ENCODE data around the gene ZNF598.
"Not testable (repeated sequence)": the region's sequence is repeated elsewhere in the genome, so short reads cannot be mapped to it uniquely, and the experiment has no call there.

ZNF598 gene

DNA sequence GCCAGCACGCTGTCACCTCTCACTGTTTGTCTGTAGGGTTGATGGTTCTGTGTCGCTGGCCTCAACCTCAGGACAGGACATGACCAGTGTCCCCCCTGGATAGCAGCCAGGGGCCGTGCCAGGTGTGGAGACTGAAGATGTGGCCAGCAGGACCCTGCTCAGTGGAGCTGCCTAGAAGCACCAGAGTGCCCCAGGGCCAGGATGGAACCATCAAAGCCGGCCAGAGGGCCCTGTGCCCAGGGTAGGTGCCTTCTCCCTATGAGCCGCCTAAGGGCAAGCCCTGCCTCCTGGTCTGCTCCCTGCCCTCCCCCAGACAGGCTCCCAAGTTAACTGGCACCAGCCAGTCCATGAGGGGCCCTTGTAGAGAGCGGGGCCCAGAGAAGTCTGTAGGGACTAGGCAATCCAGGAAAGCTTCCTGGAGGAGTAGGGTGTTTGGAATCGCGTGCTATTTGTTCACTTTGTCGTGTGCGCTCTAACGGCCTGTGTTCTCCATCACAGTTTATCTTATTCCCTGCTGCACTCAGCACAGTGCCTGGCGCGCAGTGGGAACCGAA, 50.8 kb downstream of the ZNF598 start:
- Histone ChIP-seq H3K9ac (ENCODE audit: low read length) (peak overlapping the region; percentile 81), H3K9me2 (replicated peaks; ENCODE audit: insufficient read depth, low read length) (no peaks in the 10 kb centered on the region), H3F3A (ENCODE audit: insufficient read depth) (peaks cover 36% of the 10 kb centered on the region), H3K27me3 (ENCODE audit: low read length) (no peaks in the 10 kb centered on the region), H4K20me1 (ENCODE audit: low read depth, low read length) (no peaks in the 10 kb centered on the region), H3K27ac (ENCODE audit: low read depth, low read length) (no peak overlapping the region), H3K4me3 (ENCODE audit: insufficient read depth, low read length, poor library complexity, severe bottlenecking) (no peak overlapping the region), H3K9me3 (ENCODE audit: insufficient read depth, low read length) (no peaks in the 10 kb centered on the region), H3K4me2 (ENCODE audit: low read depth, low read length, poor library complexity, severe bottlenecking) (peak overlapping the region; percentile 46), H3K36me3 (ENCODE audit: low read length) (peaks cover 11% of the 10 kb centered on the region), H3K79me2 (ENCODE audit: insufficient read depth, low read length) (peaks cover 18% of the 10 kb centered on the region), H2AFZ (ENCODE audit: low read depth, low read length, severe bottlenecking) (peak overlapping the region; percentile 85)
- TF ChIP-seq, protein P1, sequence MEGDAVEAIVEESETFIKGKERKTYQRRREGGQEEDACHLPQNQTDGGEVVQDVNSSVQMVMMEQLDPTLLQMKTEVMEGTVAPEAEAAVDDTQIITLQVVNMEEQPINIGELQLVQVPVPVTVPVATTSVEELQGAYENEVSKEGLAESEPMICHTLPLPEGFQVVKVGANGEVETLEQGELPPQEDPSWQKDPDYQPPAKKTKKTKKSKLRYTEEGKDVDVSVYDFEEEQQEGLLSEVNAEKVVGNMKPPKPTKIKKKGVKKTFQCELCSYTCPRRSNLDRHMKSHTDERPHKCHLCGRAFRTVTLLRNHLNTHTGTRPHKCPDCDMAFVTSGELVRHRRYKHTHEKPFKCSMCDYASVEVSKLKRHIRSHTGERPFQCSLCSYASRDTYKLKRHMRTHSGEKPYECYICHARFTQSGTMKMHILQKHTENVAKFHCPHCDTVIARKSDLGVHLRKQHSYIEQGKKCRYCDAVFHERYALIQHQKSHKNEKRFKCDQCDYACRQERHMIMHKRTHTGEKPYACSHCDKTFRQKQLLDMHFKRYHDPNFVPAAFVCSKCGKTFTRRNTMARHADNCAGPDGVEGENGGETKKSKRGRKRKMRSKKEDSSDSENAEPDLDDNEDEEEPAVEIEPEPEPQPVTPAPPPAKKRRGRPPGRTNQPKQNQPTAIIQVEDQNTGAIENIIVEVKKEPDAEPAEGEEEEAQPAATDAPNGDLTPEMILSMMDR (IDR thresholded peaks at IDR 0.05; ENCODE audit: insufficient read depth, low read length, poor library complexity, severe bottlenecking) = no peak
- no peak for TF ChIP-seq EZH2phosphoT487 (conservative IDR thresholded peaks at IDR 0.05; ENCODE audit: low read length)

DNA sequence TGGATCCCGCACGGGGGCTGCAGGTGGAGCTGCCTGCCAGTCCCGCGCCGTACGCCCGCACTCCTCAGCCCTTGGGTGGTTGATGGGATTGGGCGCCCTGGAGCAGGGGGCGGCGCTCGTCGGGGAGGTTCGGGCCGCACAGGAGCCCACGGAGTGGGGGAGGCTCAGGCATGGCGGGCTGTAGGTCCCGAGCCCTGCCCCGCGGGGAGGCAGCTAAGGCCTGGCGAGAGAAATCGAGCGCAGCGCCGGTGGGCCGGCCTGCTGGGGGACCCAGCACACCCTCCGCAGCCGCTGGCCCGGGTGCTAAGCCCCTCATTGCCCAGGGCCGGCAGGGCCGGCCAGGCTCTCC, 51.5 kb downstream of the ZNF598 start:
- H2AFZ ChIP-seq (ENCODE audit: low read depth, low read length, severe bottlenecking); H3K4me2 ChIP-seq (ENCODE audit: low read depth, low read length, poor library complexity, severe bottlenecking): not testable (repeated sequence)

DNA sequence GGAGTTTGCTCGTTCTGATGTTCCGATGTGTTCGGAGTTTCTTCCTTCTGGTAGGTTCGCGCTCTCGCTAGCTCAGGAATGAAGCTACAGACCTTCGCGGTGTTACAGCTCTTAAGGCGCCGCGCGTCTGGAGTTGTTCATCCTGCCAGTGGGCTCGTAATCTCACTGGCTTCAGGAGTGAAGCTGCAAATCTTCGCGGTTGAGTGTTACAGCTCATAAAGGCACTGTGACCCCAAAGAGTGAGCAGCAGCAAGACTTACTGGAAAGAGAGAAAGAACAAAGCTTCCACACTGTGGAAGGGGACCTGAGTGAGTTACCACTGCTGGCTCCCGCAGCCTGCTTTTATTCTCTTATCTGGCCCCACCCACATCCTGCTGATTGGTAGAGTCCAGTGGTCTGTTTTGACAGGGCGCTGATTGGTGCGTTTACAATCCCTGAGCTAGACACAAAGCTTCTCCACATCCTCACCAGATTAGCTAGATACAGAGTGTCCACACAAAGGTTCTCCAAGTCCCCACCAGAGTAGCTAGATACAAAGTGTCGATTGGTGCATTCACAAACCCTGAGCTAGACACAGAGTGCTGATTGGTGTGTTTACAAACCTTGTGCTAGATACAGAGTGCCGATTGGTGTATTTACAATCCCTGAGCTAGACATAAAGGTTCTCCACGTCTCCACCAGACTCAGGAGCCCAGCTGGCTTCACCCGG, 52.0 kb downstream of the ZNF598 start:
- peaks cover 24% of the 10 kb centered on the region for H3F3A ChIP-seq (ENCODE audit: insufficient read depth)
- not testable (repeated sequence) for H2AFZ ChIP-seq (ENCODE audit: low read depth, low read length, severe bottlenecking); H3K9me2 ChIP-seq (replicated peaks; ENCODE audit: insufficient read depth, low read length); H3K27ac ChIP-seq (ENCODE audit: low read depth, low read length); H3K79me2 ChIP-seq (ENCODE audit: insufficient read depth, low read length); H3K9me3 ChIP-seq (ENCODE audit: insufficient read depth, low read length); H3K4me2 ChIP-seq (ENCODE audit: low read depth, low read length, poor library complexity, severe bottlenecking); H3K36me3 ChIP-seq (ENCODE audit: low read length); H4K20me1 ChIP-seq (ENCODE audit: low read depth, low read length); H3K4me3 ChIP-seq (ENCODE audit: insufficient read depth, low read length, poor library complexity, severe bottlenecking); H3K27me3 ChIP-seq (ENCODE audit: low read length); H3K9ac ChIP-seq (ENCODE audit: low read length)

More for the DNA sequence above, 51.5 kb downstream of the ZNF598 start:
- not testable (repeated sequence) for H3K36me3 ChIP-seq (ENCODE audit: low read length); H3K4me3 ChIP-seq (ENCODE audit: insufficient read depth, low read length, poor library complexity, severe bottlenecking); H3K9ac ChIP-seq (ENCODE audit: low read length); H3K9me2 ChIP-seq (replicated peaks; ENCODE audit: insufficient read depth, low read length); H3K27me3 ChIP-seq (ENCODE audit: low read length); H3K27ac ChIP-seq (ENCODE audit: low read depth, low read length); H4K20me1 ChIP-seq (ENCODE audit: low read depth, low read length); H3K9me3 ChIP-seq (ENCODE audit: insufficient read depth, low read length)
- peaks cover 11% of the 10 kb centered on the region for H3K79me2 ChIP-seq (ENCODE audit: insufficient read depth, low read length)
- H3F3A ChIP-seq (ENCODE audit: insufficient read depth) = peaks cover 29% of the 10 kb centered on the region

DNA sequence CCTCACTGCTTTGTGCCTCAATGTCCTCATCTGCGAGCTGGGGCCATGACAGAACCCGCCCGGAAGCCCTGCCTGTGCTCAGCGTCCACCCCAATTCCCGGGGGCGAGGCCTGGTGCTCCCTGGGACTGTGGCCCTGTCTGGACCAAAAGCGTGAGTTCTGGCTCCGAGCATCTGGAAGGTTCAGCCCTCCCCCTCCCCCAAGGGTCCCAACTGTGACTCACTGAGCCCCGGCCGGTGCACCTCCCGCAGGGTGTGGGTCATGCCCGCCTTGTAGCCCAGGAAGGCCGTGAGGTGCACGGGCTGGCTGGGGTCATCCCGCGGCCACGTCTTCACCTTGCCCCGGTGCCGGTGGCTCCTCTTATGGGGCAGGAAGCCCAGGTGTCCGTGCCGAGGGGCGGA, 55.9 kb downstream of the ZNF598 start:
- H3K9me3 ChIP-seq (ENCODE audit: insufficient read depth, low read length) = no peaks in the 10 kb centered on the region

More for the DNA sequence above, 55.9 kb downstream of the ZNF598 start:
- H3K9ac ChIP-seq (ENCODE audit: low read length) = no peak overlapping the region
- TF ChIP-seq EZH2phosphoT487 (conservative IDR thresholded peaks at IDR 0.05; ENCODE audit: low read length) = no peak
- TF ChIP-seq, protein P1 (IDR thresholded peaks at IDR 0.05; ENCODE audit: insufficient read depth, low read length, poor library complexity, severe bottlenecking) = no peak
- H3K9me2 ChIP-seq (replicated peaks; ENCODE audit: insufficient read depth, low read length) = no peaks in the 10 kb centered on the region
- no peak overlapping the region for H2AFZ ChIP-seq (ENCODE audit: low read depth, low read length, severe bottlenecking)
- no peak overlapping the region for H3K27ac ChIP-seq (ENCODE audit: low read depth, low read length)
- no peaks in the 10 kb centered on the region for H3F3A ChIP-seq (ENCODE audit: insufficient read depth)
- H3K27me3 ChIP-seq (ENCODE audit: low read length) = no peaks in the 10 kb centered on the region
- H3K79me2 ChIP-seq (ENCODE audit: insufficient read depth, low read length) = no peaks in the 10 kb centered on the region
- H3K36me3 ChIP-seq (ENCODE audit: low read length) = no peaks in the 10 kb centered on the region
- H4K20me1 ChIP-seq (ENCODE audit: low read depth, low read length) = no peaks in the 10 kb centered on the region
- H3K4me2 ChIP-seq (ENCODE audit: low read depth, low read length, poor library complexity, severe bottlenecking) = no peak overlapping the region
- no peak overlapping the region for H3K4me3 ChIP-seq (ENCODE audit: insufficient read depth, low read length, poor library complexity, severe bottlenecking)

Data from SU-DHL-6 (cell line).